Uterus (tissue), 2 donors: ENCODE measurements around the gene PRIMPOL.
"Not testable (repeated sequence)": the region's sequence is repeated elsewhere in the genome, so short reads cannot be mapped to it uniquely, and the experiment has no call there.

Experiments
- CTCF ChIP-seq, 4 experiments: fragments of 200-600 bp in 2 of 4; fragments of 450-650 bp in 2 of 4; sonication (generic) in 2 of 4; IDR thresholded peaks; one replicate each; pipeline ENCODE4 v1.5.1; 2016 to 2019; ENCODE audit warnings: antibody characterized with exemption in 4 of 4, mild to moderate bottlenecking in 2 of 4, moderate library complexity in 1 of 4
- POLR2A ChIP-seq, 2 donors: fragments of 450-650 bp; IDR thresholded peaks; one replicate each; pipeline ENCODE4 v1.6.1; 2016; ENCODE audit warnings: antibody characterized with exemption in 2 of 2, mild to moderate bottlenecking in 1 of 2, moderate library complexity in 1 of 2

DNA sequence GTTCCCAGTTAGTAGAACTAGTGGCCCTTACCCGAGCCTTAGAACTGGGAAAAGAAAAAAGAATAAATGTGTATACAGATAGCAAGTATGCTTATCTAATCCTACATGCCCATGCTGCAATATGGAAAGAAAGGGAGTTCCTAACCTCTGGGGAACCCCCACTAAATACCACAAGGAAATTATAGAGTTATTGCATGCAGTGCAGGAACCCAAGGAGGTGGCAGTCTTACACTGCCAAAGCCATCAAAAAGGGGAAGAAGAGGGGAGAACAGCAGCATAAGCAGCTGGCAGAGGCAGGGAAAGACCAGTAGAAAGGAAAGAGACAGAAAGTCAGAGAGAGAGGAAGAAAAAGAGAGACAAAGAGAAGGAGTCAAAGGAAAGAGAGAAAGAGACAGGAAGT, 90.0 kb downstream of the PRIMPOL start:
- TF ChIP-seq CTCF, POLR2A (IDR thresholded peaks at IDR 0.05): not testable (repeated sequence)
